ENCODE measurements around the gene GALM.

GALM gene

DNA sequence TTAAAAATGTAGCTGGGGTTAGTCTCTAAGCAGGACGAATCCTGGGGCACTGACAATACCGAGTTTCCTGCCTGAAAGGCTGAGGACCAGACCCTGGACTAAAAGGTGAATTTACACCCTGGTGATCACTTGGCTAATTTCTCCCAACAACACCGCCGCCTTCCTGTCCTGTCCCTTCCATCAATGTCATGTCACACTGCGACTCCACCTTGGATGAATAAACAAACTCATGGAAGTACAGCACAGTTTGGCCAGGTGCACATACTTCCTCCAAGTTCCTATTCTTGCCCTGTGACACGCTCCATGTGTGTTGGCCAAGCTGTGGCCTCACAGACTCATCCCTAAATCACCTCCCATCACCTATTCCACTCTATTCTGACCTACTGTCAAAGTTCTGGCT is 15.9 kb upstream of the GALM start:
- no peak for TF ChIP-seq CTCF (IDR thresholded peaks at IDR 0.05; ENCODE audit: insufficient read depth, missing control alignments)
- DNase-seq (ENCODE audit: insufficient read length, low spot score) (no peak), FAIRE-seq (no peak)

GRCh38 chr2:38650717-38651116 is 15.2 kb upstream of the GALM start:
- no peak for TF ChIP-seq CTCF (IDR thresholded peaks at IDR 0.05; ENCODE audit: insufficient read depth, missing control alignments)
- DNase-seq (ENCODE audit: insufficient read length, low spot score) (no peak), FAIRE-seq (no peak)

- TF ChIP-seq CTCF (IDR thresholded peaks at IDR 0.05; ENCODE audit: insufficient read depth, missing control alignments), result no peak
- DNase-seq (ENCODE audit: insufficient read length, low spot score) (no peak), FAIRE-seq (no peak)
Measured at GRCh38 chr2:38652431-38653273, 13.3 kb upstream of the GALM start.

DNA sequence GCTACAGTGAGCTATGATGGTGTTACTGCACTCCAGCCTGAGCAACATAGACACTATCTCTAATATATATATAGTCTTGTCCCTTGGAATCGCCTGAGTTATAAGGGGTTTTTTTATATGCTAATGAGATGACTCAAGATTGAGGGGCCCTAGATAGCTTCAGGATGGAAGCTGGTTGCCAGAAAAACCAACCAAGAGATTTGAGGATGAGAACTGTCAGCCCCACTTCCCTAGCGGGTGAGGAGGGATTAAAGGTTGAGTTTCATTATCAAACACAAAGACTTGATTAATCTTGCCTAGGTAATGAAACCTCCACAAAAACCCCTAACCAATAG is 12.6 kb upstream of the GALM start:
- TF ChIP-seq CTCF (IDR thresholded peaks at IDR 0.05; ENCODE audit: insufficient read depth, missing control alignments), result no peak
- FAIRE-seq, result no peak
- DNase-seq (ENCODE audit: insufficient read length, low spot score), result no peak

- DNase-seq (ENCODE audit: insufficient read length, low spot score), result no peak
- no peak for TF ChIP-seq CTCF (IDR thresholded peaks at IDR 0.05; ENCODE audit: insufficient read depth, missing control alignments)
- FAIRE-seq, result no peak
Measured at GRCh38 chr2:38653715-38654527, 12.0 kb upstream of the GALM start.

- FAIRE-seq (no peak), DNase-seq (ENCODE audit: insufficient read length, low spot score) (no peak)
- no peak for TF ChIP-seq CTCF (IDR thresholded peaks at IDR 0.05; ENCODE audit: insufficient read depth, missing control alignments)
Measured at GRCh38 chr2:38654528-38655381, 11.2 kb upstream of the GALM start.

Data from D721Med (cell line).